GM19193 (cell line): Measurements from ENCODE around the gene HSPH1.

Source experiments
- POLR2A ChIP-seq: IDR thresholded peaks from 4 replicates; pipeline ENCODE4 v1.6.1; 2011; ENCODE audit not compliant: insufficient read depth, insufficient read length; ENCODE audit errors: extremely low read depth

The HSPH1 gene

DNA sequence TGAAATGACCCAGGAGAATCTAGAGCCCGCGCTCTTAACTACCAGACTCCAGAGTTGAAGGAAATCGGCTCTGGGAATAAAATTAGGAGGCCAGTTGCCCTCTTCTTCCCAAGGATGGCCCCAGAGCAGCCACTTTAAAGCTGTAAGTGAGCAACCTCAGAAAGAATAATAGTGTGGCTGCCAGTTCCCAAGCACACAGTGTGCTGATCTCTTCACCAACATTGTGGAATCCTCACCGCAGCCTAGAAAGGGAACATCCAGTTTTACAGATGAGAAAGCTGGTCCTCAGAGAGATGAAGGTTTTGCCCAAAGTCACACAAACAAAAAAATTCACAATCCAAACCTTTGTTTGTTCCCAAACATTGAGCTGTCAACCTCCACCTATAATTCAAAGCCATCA is 39.6 kb downstream of the HSPH1 start:
- no peak for TF ChIP-seq POLR2A

GRCh38 chr13:31121379-31122140 is 40.1 kb downstream of the HSPH1 start:
- no peak for TF ChIP-seq POLR2A

DNA sequence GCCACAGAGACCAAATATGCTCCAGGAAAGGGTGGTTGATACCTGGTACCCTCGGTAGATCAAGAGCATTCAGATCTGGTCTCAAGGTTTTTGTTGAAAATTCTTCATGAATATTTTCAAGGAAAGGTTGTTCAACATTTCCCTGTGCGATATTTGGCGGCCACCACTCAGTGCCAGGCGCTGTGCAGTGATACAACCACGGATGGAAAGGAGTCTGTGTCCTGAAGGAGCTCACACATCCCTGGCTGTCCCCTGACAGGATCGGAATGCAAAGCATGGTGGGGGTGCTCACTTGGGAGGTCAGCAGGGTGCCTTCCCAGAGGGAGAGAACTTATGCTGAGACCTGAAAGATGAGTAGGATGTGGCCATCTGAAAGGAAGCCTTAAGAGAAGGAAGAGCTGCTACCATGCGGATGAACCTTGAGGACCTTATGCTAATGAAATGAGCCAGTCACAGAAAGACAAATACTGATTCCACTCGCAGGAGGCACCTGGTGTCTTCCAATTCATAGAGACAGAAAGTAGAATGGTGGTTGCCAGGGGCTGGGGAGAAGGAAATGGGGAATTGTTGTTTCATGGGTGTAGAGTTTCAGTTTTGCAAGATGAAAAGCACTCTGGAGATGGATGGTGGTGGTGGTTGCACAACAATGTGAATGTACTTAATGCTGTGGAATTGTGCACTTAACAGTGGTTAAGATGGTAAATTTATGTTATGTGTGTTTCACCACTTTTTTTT is 41.6 kb downstream of the HSPH1 start:
- no peak for TF ChIP-seq POLR2A

- TF ChIP-seq POLR2A: no peak
Observed at GRCh38 chr13:31119526-31119925, 42.2 kb downstream of the HSPH1 start.

DNA sequence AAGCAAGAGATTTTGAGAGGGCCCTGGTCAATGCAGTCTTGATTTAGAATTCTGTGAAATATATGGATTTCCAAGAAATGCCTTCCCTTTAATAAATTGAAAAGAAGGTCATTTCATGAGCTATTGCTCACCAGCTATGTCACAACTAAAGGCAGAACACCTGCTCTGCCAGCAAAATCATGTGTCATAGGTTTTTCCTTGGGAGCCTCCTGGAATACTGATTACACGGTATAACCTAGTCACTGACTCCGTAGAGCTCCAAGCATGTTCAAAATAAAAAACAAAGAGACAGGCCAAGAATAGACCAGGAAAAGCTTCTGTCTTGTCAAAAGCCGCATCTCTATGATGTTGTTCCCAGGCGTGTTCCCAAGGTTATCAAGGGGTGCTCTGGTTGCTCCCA is 45.5 kb downstream of the HSPH1 start:
- no peak for TF ChIP-seq POLR2A

DNA sequence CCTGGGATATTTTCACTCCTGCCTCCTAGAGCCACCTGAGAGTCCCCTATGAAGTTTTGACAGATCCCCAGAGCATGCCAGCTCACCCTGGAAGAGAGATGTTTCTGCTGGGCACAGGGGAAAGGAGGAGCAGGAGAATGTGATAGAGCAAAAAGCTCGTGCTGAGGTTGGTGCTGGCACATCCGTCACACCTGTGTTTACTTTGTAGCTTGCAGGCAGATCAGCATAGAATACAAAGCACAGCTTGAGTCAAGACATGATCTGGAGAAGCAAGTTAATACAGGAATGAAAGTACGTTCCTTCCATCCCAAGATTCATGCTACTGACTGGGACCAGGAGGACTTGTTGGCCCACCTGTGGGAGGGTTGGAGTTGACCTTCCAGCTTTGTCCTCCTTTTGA is 46.1 kb downstream of the HSPH1 start:
- TF ChIP-seq POLR2A: no peak

GRCh38 chr13:31114641-31115040 is 47.1 kb downstream of the HSPH1 start:
- TF ChIP-seq POLR2A: no peak

- TF ChIP-seq POLR2A: no peak
Observed at GRCh38 chr13:31111136-31111535, 50.6 kb downstream of the HSPH1 start.

DNA sequence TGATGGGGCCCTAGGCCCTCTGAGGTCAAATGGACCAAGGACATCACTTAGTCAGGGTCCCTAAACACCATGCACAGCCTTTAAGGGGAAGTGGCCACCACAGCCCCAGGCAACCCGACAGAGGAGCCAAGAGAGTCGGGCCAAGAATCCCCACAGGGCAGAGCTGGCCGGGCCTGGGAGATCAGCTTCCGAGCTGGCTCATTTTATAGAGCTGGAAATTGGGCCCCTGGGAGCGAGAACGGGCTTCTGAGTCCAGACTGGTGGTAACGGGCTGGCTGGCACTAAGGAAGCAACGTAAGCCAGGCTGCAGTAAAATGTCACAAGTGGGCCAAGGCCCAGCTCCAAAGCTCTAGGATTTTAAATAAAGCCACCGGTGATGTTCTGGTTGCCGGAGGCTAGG is 51.1 kb downstream of the HSPH1 start:
- no peak for TF ChIP-seq POLR2A

- TF ChIP-seq POLR2A: no peak
Observed at GRCh38 chr13:31110169-31110568, 51.5 kb downstream of the HSPH1 start.

DNA sequence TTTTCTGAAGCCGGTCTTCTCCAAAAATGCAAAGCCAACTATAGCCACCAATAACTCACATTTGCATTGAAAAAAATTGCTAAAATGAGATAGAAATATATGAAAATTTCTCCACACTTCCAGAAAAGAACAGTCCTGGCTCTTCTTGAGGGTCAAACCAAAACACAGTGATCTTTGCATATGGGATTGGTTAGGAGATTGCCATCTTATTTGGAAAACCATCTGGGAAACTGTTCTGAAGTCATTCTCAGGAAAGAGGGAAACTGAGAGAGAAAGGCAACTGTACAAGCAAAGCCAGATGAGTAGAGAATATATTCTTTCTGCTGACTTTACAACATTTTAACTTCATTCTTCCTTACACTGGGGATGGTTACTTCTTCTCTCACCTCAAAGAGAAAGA is 54.6 kb downstream of the HSPH1 start:
- no peak for TF ChIP-seq POLR2A

- no peak for TF ChIP-seq POLR2A
Observed at GRCh38 chr13:31105856-31106255, 55.8 kb downstream of the HSPH1 start.

DNA sequence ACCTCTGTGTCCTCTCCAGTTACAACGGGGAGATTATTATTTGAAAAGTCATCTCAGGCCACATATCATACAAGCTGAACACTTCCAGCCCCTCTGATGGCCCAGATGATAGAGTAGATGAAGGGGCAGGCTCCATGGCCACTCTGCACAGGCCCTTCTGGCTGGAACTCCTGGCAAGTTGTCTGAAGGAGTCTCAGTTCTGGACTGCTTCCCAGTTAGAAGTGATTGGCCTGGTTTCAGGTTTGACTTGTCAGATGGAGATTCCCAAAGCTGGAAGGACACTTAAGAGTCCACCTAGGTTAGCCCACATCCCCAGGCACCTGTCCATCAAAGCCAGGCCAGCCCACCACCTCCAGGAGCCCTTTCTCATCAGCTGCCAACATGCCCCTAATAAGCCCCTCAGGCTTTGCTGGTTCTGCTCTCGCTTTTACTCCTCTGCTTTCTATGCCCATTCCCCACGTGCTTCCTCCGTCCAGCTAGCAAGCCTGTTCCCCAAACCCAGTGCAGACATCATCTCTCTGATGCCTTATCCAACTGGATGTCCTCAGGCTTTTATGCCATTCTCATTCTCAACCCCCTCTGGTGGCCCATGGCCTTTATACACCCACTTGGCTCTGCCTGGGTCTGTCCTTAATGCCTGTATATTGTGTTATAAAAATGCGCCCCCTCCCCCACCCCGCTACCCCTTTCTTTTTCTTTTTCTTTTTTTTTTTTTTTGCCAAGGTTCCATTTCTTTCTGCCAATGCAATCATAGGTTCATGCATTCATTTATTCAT is 56.5 kb downstream of the HSPH1 start:
- TF ChIP-seq POLR2A: no peak

DNA sequence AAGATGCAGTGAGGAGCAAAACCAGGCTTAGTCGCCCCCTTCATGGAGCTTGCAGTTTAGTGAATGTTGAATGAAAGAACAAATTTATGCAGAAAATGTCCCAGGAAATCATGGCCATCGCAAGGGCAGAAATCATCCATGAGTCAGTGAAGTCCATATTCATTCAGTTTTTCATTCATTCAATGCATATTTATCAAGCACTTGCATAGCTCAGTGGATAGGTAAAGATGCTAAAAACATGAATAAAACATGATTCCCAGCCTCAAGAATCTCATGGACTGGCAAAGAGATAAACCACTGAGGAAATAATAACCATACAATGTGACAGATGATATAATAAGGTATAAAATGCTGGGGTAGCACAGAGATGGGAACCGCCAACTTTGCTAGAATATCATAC is 58.8 kb downstream of the HSPH1 start:
- no peak for TF ChIP-seq POLR2A

DNA sequence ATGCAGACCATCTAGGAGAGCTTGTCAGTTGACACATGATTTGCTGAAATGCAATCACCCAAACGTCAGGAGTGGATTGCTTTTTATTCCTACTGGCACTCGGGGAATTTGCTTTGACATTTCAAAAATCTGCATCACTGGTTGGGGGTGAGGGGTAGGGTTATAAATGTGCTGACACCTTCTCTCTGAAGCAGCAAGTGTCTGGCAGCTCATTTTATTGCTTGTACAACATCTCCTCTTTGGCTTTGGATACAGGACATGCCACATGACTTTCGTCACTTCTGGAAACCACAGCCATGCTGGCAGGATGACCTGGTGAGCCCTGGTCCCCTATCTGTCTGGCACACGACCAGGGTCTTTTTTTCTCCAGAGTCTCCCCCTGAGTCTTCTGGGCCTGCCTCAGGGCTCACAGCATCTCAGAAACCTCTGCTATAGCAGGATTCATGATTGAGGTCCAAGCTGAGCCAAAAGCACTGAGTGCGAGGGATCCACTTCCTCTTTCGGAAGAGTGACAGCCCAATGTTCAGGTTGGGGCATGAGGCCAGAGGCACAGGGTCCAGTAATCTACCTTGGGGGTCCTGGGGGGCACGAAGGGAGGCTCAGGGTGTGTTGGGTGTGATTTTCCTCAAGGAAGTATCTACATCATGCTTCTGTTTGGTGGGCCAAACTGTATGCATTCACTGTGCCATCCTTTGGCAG is 60.1 kb downstream of the HSPH1 start:
- TF ChIP-seq POLR2A: no peak
